Frontal cortex (tissue), 4 donors: ENCODE results near the gene BCL2L15. TPM values are rescaled to one million over a fixed set of nuclear protein-coding genes. Genes with fewer than 3 reads are reported as not detected.

Experiments
- DNase-seq, 2 donors: peaks; one replicate each; pipeline ENCODE4 v3.0.0; 2012; ENCODE audit warnings: low spot score in 2 of 2
- FAIRE-seq: peaks from 2 replicates; lab custom pipeline; 2012; peaks lifted over from hg19 to GRCh38; lab: Jason Lieb, UNC
- total RNA-seq: library from RNA; depleted of rRNA; stranded (reverse); fragments of >200 nt; gene quantifications from one replicate; pipeline ENCODE4 v1.2.3, GENCODE V29; 2014
- donor health status: control.
- donor health status: control.
- donor health status: control.

The BCL2L15 gene
- 0.82 TPM for total RNA-seq

DNA sequence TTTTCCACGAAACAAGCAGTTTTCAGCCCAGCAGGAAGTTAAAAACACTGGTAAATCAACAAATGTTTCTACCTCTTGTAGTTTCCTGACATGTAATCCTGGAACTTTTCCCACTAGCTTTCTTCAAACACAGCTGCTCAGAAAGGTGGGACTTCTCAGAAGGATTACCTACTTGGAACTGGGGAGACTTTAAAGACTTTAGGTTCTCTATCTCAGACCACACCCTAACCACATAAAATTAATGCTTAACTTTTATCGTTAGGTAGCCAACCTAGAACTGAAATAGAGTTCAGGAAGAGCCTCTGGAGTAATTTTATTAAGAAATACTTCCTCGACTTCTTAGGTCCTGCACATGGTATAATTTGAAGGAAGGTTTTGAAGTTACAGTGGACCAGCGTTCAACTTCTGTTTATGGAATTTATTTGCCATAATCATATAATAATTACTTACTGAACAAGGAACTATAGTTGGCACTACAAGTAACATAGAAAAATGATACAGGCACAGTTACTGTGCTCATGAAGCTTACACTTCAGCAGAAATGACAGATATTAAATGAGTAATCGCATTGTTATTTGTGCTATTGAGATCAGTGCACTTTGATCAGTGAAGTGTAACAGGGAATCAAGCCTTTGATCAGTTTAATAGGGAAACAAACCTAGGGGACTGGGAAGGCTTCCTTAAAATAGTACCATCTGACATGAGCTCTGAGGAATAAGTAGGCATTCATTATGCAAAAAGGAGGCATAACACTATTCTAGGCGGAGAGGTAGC lies at the start of gene BCL2L15:
Gene BCL2L15, minus strand, starts transcription at position 180 of the 774 bp plus-strand sequence. CDS start 206 bp downstream, outside the sequence.
- no peak for FAIRE-seq
- DNase-seq = no peak

DNA sequence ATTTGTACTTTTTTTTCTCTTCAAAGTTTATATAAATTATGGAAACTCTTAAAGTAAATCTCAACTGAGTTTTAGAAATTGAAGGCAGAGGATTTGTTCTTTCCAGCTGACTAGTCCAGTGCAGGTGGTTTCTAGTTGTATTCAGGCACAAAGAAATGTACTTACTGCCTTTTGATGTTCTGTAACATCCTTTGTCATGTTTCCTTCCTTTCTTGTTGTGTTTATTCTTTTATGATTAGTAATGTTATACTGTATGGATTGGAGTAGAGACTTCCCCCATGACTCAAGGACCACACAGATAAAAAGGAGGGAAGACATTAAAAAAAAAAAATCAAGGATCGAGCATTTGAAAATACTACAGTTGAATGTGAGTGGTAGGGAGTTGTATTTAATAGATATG lies 49.8 kb upstream of the BCL2L15 start:
- no peak for FAIRE-seq
- DNase-seq = no peak

DNA sequence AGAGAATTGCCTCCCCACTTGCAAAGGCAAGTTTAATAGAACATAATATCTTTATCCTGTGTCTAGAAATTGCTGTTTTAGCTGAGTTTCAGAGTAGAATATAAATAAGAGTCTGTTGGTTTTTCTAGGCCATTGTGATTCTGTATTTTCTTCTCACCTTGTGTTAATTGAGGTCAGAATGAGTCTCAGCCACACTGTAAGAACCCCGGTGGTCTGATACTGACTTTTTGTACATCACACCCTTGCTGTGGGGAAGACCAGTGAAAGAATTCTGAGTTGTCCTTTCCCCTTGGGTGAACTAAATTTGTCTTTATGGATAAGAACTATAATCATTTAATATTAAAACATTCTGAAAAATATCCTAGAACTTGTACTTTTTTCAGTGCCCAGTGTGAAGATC lies 48.6 kb upstream of the BCL2L15 start:
- no peak for FAIRE-seq
- DNase-seq = no peak

DNA sequence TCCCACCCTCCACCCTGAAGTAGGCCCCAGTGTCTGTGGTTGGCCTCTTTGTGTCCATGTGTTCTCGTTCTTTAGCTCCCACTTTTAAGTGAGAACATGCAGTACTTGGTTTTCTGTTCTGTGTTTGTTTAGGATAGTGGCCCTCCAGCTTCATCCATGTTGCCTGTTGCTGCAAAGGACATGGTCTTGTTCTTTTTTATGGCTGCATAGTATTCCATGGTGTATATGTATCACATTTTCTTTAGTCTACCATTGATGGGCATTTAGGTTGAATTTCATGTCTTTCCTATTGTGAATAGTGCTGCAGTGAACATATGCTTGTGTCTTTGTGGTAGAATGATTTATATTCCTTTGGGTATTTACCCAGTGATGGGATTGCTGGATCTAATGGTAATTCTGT lies 47.8 kb upstream of the BCL2L15 start:
- DNase-seq = no peak
- FAIRE-seq = no peak

DNA sequence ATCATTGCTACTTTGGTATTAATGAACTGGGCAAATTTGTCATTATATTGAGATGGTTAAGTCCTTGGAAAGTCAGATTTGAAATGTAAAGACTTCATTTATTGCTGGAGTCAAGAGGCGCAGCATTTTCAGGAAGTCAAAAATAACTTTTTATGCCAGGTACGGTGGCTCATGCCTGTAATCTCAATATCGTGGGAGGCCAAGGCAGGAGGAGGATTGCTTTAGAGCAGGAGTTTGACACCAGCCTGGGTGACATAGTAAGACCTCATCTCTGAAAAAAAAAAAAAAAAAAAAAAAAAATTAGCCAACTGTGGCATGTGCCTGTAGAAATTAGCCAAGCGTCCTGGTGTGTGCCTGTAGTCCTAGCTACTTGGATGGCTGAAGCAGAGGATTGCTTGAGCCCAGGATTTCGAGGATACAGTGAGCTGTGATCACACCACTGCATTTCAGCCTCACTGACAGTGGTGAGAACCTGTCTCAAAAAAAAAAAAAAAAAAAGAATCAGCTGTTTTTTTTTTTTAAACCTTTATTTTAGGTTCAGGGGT lies 47.2 kb upstream of the BCL2L15 start:
- DNase-seq = no peak
- no peak for FAIRE-seq

DNA sequence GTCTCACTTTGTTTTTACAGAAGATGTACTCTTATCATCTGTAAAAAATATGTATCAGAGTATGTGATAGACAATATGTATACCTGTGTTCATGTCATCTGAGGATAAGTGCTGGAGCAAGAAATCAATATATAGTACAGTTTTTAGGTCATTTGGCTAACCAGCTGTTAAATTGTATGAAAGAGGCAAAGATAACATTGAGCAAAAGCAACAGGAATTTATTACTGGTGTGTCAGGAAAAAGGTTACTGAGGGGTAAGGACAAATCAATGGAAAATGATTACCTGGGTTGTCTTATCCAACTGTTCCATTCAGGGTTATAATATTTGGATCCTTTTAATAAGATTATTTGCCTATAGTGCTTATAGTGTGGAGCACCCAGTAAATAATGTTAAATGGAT lies 46.6 kb upstream of the BCL2L15 start:
- FAIRE-seq (no peak), DNase-seq (no peak)

DNA sequence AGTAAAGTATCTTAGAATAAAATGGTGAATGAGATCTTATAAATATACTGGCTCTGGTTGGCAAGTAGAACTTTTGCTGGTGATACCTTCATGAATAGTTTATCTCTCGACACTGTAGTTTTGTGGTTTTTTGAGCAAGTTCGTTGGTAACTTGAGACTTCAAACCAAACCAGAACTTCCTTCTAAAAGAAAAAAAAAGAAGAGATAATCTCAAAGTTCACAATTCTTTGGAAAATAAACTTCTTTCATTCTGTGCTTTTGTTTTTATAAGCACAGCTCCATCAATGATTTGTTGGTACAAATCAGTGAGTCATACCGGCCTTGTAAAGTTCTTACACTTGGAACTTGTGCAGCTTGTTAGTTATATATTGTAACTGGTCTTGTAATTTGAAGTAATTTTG lies 44.1 kb upstream of the BCL2L15 start:
- DNase-seq (peak in 1 of 2 donors; percentile 16), FAIRE-seq (no peak)

DNA sequence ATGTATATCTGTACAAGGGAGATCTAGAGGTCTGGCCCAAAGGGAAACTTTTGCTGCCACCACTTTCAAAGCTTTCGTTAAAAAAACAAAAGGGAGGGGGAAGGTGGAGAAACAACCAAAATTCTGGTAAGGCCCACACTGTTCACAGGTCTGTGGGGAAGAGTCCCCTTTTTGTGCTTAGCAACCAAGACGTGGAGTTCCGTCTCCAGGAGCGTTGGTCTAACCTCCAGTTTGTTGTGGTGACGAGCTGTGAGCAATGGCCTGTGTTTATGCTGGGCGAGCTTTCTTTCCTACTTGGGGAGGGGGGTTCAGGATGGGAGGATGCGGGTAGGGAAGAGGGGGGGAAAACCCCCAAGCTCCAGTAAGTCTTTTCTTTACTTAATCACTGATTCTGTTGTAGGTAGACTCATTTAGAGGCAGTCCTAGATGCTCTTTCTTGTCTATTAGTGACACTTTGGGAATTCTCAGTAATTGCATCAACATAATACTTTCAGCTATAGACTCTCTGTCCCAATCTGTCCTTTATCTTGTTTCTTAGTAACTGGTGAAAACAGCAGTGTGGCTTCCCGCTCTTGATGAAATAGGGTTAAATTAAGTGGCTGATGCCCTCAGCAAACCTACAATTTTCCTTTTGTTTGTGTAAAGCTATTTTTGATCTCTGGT lies 43.2 kb upstream of the BCL2L15 start:
- FAIRE-seq (no peak), DNase-seq (peak in 1 of 2 donors; percentile 14)

DNA sequence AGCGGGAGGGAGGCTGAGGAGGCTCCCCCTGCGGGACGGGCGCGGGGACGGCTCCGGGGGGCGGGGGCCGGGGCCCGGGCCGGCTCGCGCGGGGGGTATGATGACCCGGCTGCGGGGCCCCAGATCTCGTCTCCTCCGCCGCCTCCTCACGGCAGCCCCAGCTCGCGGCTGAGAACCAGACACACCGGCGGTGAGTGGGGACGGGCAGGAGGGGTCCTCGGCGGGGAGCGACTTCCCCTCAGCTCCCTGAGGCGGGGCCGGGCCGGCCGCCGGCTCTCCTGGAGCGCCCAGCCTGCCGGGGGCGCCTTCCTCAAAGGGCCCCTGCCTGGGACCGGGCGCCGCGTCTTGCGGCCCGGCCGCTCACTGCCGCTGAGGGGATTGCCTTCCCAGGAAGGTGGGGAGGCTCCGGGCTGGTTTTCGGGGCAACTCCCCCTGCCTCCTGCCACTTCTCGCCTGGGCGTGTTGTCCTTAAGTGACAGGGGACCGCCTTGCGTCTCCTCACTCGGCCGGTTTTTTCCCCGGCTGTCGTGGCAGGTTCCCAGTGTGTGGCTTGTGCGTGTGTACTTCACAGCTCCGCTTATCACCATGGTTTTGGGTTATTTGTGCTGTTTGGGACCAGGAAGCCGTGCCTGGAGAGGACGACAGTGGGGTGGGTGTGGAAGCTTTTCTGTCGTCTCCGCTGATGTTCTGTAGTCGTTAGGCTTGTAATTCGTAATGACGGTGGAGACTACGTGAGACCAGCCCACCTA lies 42.5 kb upstream of the BCL2L15 start:
- FAIRE-seq (no peak), DNase-seq (peak; percentile 36 to 53)

DNA sequence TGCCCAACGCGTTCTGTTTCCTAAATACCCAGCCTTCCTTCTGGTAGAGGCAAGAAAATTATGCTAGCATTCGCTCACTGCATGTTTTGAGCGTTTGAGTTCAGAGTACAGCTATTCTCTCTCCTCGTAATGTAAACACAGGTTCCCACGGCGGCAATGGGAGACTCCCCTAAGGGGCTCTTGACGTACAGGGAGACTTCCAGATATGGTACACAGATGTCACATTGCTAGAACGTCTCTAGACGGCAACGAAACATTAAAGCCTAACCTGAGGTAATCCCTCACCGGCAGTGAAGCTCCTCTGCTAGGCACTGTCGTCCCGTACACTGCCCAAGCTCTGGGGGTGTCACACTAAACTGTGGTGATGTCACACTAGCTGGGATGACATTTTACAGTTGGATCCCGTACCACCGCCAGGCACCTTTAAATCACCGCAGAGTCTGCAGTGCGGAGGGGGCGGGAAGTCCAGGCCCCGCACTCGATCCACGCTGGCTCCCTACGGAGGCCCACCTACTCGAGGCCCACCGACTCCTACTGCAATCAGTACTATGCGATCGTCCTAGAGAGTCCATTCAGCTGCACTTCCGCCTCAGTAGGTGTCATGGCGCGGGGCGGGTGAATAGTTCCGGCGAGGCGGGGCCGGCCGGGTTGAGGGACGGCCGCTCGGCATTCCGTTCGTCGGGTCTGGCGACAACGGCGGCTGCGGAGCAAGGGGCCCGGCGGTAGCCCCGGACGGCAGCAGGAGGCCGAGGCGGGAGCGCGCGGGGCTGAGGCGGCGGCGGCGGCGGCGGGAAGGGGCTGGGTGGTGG lies 41.8 kb upstream of the BCL2L15 start, which contains the start of gene HIPK1:
Gene HIPK1, plus strand, starts transcription at position 384 of the 809 bp plus-strand sequence.
- no peak for FAIRE-seq

DNA sequence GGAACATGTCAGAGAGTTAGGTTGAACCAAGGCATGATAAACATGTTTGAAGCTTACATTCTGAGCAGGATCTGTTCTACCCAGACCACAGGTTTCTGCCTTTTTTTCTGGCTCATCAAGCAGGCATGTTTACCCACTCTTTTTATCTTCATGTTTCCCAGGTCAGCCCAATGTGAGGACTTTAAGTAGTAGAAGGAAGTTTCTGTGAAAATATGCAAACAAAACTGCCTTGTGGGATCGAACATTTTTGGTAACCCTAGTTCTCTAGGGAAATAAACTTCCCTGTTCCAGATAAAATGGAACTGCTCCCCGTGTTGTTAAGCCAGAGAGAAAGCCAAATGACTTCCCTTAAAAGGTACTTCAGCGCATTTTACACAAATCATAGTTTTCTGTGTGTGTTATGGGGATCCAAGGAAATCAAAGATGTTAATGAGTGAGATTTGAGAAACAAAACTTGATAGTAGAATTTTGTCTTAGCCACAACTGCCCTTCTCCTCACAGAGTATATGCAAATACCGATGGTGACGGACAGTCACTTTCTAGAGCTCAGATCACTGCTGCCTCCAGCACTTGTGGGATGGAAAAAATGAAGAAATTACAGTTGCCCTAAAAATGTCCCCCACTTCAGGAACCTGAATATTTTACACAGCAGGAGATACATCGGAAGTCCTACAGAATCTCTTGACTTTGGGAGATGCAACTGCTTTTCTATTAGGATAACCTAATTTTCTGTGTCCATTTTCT lies 41.0 kb upstream of the BCL2L15 start:
- FAIRE-seq = no peak

More for the DNA sequence above, 41.8 kb upstream of the BCL2L15 start, which contains the start of gene HIPK1:
- peak; percentile 85 to 86 for DNase-seq

DNA sequence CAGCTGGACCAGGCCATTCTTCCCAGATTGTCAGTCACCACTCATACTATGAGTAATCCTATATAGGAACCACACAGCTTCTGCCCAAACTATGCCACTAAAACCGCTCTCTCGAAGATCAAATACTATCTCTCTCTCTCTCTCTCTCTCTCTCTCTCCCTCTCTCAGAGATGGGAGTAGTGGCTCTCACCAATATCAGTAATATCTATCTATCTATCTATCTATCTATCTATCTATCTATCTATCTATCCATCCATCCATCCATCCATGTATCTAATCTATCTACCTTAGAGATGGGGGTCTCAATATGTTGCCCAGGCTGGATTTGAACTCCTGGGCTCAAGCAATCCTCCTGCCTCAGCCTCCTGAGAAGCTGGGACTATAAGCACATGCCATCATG lies 37.1 kb upstream of the BCL2L15 start:
- FAIRE-seq (no peak), DNase-seq (no peak)

More for the DNA sequence above, 41.0 kb upstream of the BCL2L15 start:
- no peak for DNase-seq

DNA sequence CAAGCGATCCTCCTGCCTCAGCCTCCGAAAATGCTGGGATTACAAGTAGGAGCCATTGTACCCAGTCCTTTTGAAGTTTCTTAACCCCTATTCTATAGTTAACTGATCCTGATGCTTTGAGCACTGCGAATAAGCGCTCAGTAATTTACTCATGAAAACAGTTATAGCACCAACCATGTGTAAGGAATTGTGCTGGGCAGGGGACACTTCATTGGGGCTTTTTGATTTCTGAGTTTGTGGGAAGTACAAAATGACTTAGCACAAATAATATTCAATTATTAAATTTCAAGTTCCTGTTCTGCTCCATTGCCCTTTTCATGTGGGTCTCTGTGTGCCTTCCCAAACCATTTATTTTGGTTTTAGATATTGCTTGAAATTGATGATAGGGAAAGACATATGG lies 35.6 kb upstream of the BCL2L15 start:
- FAIRE-seq = no peak
- no peak for DNase-seq

DNA sequence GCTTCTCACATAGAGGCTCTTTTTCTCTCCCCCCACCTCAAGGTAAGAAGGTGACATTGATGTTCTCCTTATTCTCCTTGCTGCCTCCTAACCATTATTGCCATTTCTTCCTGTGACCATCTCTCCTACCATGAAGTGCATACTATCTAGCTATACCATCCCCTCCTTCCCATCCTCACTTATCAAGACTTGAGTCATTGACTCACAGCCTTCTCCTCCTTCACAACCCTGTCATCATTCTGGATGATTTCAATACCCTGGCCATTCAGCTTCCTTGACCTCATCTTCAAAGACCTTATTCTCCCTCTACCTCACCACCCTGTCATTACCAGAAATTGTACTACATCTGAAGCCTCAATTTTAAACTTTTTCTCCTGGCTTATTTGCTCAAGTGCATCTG lies 30.9 kb upstream of the BCL2L15 start:
- DNase-seq (no peak), FAIRE-seq (no peak)

DNA sequence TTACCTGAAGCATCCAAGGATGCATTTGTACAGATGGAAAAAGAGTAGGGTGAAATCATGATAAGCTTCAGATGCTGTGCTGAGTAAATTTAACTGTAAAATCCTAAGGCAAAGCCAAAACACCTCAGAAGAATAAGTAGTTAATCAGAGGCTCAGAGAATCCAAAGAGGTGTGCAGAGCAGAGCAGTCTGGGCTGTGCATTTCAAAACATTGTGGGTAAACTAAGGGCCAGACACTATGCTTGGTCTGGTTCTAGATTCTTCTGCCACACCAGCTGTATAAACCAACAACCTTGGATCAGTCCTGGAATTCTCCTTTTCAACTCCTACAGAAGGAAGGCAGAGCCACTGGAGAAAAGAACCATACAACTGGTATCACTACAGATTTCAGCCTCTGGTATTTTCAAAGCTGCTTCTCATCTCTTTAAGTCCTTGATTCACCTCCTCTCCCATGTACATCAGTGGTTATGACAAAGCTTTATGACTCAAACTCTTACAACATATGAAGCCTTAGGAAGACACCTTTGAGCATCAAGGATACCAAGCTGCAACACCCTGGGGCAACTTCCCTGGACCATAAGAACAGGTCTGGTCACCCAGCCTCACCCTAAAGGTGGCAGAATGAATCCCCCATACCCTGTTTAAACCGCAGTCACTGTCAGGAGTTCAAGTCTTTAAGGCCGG lies 30.2 kb upstream of the BCL2L15 start:
- FAIRE-seq (no peak), DNase-seq (no peak)

DNA sequence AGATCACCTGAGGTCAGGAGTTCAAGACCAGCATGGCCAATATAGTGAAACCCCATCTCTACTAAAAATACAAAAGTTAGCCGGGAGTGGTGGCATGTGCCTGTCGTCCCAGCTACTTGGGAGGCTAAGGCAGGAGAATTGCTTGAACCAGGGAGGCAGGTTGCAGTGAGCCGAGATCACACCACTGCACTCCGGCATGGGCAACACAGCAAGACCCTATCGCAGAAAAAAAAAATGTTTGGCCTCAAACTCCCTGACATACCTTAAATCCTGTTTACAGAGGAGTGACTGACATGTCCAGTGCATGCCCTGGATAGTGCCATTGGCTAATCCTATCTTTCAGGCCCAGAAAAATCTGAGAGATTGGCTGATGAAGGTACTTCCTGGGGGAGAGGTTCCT lies 29.6 kb upstream of the BCL2L15 start:
- FAIRE-seq (no peak), DNase-seq (no peak)

DNA sequence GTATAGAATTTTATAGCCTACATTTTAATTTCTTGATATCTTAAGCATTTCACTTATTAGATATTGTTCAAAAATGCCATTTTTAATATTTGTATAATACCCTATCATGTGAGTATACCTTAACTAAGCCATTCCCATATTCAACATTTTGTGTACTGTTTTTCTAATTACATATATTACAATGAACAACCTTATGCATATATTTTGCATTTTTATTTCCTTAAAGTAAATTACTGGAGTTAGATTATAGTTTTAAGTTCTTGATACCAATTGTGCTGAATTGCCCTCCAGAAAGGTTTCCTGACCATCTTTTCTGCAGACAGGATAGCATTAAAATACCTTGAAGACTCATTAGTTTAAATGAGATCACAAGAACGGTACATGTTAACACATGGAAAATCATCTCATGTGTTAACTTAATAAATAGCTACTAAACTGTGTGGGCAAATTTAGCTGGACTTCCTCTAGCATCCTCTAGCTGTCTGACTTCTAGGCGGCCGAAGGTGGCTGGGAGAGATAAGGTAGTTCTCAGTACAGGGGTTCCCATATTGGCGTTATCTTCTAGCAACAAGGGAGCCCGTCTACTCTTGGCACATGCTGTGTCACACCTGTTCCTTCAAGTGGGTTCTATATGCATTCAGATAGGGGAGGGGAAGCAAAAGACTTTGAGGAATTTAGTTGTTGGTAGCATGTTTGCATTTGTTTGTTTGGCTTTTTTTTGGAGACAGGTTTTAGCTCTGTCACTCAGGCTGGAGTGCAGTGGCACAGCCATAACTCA lies 26.7 kb upstream of the BCL2L15 start:
- DNase-seq (no peak), FAIRE-seq (no peak)

DNA sequence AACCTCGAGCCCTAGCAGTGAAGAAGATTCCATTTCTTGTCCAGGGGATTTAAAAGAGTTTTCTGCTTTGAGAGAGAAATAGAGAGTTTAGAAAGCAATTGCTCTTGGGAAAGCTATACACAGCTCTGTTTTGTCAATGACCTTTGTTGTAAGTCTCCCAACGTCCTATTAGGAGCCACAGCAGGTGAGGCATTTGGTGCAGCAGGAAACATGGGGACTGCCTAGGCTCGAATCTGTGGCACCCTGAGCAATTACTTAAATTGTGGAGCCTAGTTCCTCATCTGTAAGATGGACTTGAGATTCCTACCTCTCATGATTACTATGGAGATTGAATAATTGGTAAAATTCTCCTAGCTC lies 25.9 kb upstream of the BCL2L15 start:
- DNase-seq (no peak), FAIRE-seq (no peak)
